H9 (cell line): ENCODE measurements around the gene DLGAP4. TPM values are rescaled to one million over a fixed set of nuclear protein-coding genes. Genes with fewer than 3 reads are reported as not detected.

Experiments used
- DNase-seq: peaks from one replicate; pipeline ENCODE4 v3.0.0-alpha.2; 2017
- H2AFZ ChIP-seq: one replicate; pipeline ENCODE4 v1.6.1; 2013; ENCODE audit warnings: mild to moderate bottlenecking, low read length, control low read depth, moderate library complexity
- H2AK5ac ChIP-seq: 2 replicates; pipeline ENCODE4 v1.6.1; 2013; ENCODE audit warnings: low read length, control low read depth, mixed read lengths; ENCODE audit not compliant: insufficient read length
- H2BK120ac ChIP-seq: one replicate; pipeline ENCODE4 v1.6.1; 2013; ENCODE audit warnings: low read depth, mild to moderate bottlenecking, low read length, control low read depth, inconsistent platforms; ENCODE audit not compliant: poor library complexity, severe bottlenecking
- H2BK12ac ChIP-seq: 2 replicates; pipeline ENCODE4 v1.6.1; 2013; ENCODE audit warnings: low read length, control low read depth, mixed read lengths, low read depth; ENCODE audit not compliant: insufficient read length
- H2BK15ac ChIP-seq: 2 replicates; pipeline ENCODE4 v1.6.1; 2013; ENCODE audit warnings: low read depth, low read length, control low read depth
- H2BK20ac ChIP-seq: one replicate; pipeline ENCODE4 v1.6.1; 2013; ENCODE audit warnings: low read depth, mild to moderate bottlenecking, low read length, control low read depth, inconsistent platforms; ENCODE audit not compliant: poor library complexity, severe bottlenecking
- H2BK5ac ChIP-seq: 2 replicates; pipeline ENCODE4 v1.6.1; 2013; ENCODE audit warnings: low read length, control low read depth, mixed read lengths; ENCODE audit not compliant: insufficient read length
- H3K14ac ChIP-seq: 2 replicates; pipeline ENCODE4 v1.6.1; 2013; ENCODE audit warnings: low read length, control low read depth; ENCODE audit not compliant: insufficient read depth
- H3K18ac ChIP-seq: 2 replicates; pipeline ENCODE4 v1.6.1; 2013; ENCODE audit warnings: low read depth, mild to moderate bottlenecking, mixed read lengths, low read length, control low read depth; ENCODE audit not compliant: insufficient read length
- H3K23ac ChIP-seq: 2 replicates; pipeline ENCODE4 v1.6.1; 2013; ENCODE audit warnings: low read length, control low read depth, mixed read lengths, low read depth; ENCODE audit not compliant: insufficient read length
- H3K23me2 ChIP-seq: 2 replicates; pipeline ENCODE4 v1.6.1; 2013; ENCODE audit warnings: low read depth, mild to moderate bottlenecking, mixed read lengths, low read length, control low read depth; ENCODE audit not compliant: insufficient read length, poor library complexity, severe bottlenecking
- H3K27ac ChIP-seq: 2 replicates; pipeline ENCODE4 v1.5.1; 2013; ENCODE audit warnings: low read length, control low read depth, mixed read lengths, low read depth; ENCODE audit not compliant: insufficient read length
- H3K27me3 ChIP-seq: 2 replicates; pipeline ENCODE4 v1.6.1; 2013; ENCODE audit warnings: low read length, control low read depth, inconsistent platforms; ENCODE audit not compliant: insufficient read depth
- H3K4ac ChIP-seq: 2 replicates; pipeline ENCODE4 v1.6.1; 2013; ENCODE audit warnings: low read depth, mild to moderate bottlenecking, control low read depth, inconsistent platforms, low read length, moderate library complexity
- H3K4me1 ChIP-seq: 2 replicates; pipeline ENCODE4 v1.6.1; 2013; ENCODE audit warnings: low read length, control low read depth, inconsistent platforms; ENCODE audit not compliant: insufficient read depth
- H3K4me2 ChIP-seq: 2 replicates; pipeline ENCODE4 v1.6.1; 2013; ENCODE audit warnings: low read length, control low read depth, mixed read lengths; ENCODE audit not compliant: insufficient read length, insufficient read depth
- H3K56ac ChIP-seq: 2 replicates; pipeline ENCODE4 v1.6.1; 2013; ENCODE audit warnings: low read depth, mild to moderate bottlenecking, mixed read lengths, low read length, control low read depth; ENCODE audit not compliant: insufficient read length
- H3K79me1 ChIP-seq: 2 replicates; pipeline ENCODE4 v1.6.1; 2013; ENCODE audit warnings: low read depth, mild to moderate bottlenecking, moderate library complexity, low read length, control low read depth, inconsistent platforms; ENCODE audit not compliant: insufficient read depth, poor library complexity, severe bottlenecking
- H3K79me2 ChIP-seq: 2 replicates; pipeline ENCODE4 v1.6.1; 2013; ENCODE audit warnings: low read length, control low read depth, inconsistent platforms; ENCODE audit not compliant: insufficient read depth
- H3K9ac ChIP-seq: 2 replicates; pipeline ENCODE4 v1.6.1; 2013; ENCODE audit warnings: low read length, control low read depth, mixed read lengths; ENCODE audit not compliant: insufficient read length; ENCODE audit errors: extremely low read depth
- H3K9me3 ChIP-seq: one replicate; pipeline ENCODE4 v1.6.1; 2013; ENCODE audit warnings: low read depth, low read length, inconsistent platforms; ENCODE audit not compliant: control insufficient read depth
- H3T11ph ChIP-seq: one replicate; pipeline ENCODE4 v1.6.1; 2013; ENCODE audit warnings: mild to moderate bottlenecking, low read length, control low read depth, inconsistent platforms
- H4K20me1 ChIP-seq: one replicate; pipeline ENCODE4 v1.6.1; 2013; ENCODE audit not compliant: control insufficient read depth, insufficient read length, insufficient read depth
- H4K5ac ChIP-seq: 2 replicates; pipeline ENCODE4 v1.6.1; 2013; ENCODE audit warnings: low read depth, mild to moderate bottlenecking, mixed read lengths, low read length, control low read depth; ENCODE audit not compliant: insufficient read length
- H4K8ac ChIP-seq: replicated peaks from 2 replicates; pipeline ENCODE4 v1.6.1; 2013; ENCODE audit warnings: low read length, control low read depth, mixed read lengths, low read depth; ENCODE audit not compliant: insufficient read length
- H4K91ac ChIP-seq: 2 replicates; pipeline ENCODE4 v1.6.1; 2013; ENCODE audit warnings: low read depth, mild to moderate bottlenecking, moderate library complexity, mixed read lengths, low read length, control low read depth; ENCODE audit not compliant: insufficient read length
- H3K27ac Mint-ChIP-seq, 3 experiments: 2 replicates in 2 of 3; 3 replicates in 1 of 3; pipeline ENCODE4 v1.8.0; 2020 to 2021; ENCODE audit warnings: mixed read lengths in 3 of 3, mild to moderate bottlenecking in 1 of 3, moderate library complexity in 1 of 3
- H3K27me3 Mint-ChIP-seq: 2 replicates; pipeline ENCODE4 v1.8.0; 2021; ENCODE audit warnings: low read depth, mild to moderate bottlenecking, moderate library complexity, mixed read lengths
- H3K36me3 Mint-ChIP-seq, 3 experiments: 2 replicates in 2 of 3; 3 replicates in 1 of 3; pipeline ENCODE4 v1.8.0; 2020 to 2021; ENCODE audit warnings: low read depth in 3 of 3, mixed read lengths in 3 of 3; ENCODE audit not compliant: insufficient read depth in 1 of 3
- H3K4me1 Mint-ChIP-seq, 2 experiments: 2 replicates each; pipeline ENCODE4 v1.8.0; 2020; ENCODE audit warnings: mixed read lengths in 2 of 2
- H3K4me3 Mint-ChIP-seq, 2 experiments: 2 replicates in 1 of 2; 3 replicates in 1 of 2; pipeline ENCODE4 v1.8.0; 2020 to 2021; ENCODE audit warnings: mild to moderate bottlenecking in 2 of 2, mixed read lengths in 2 of 2, moderate library complexity in 1 of 2
- H3K9me3 Mint-ChIP-seq, 2 experiments: 2 replicates in 1 of 2; 3 replicates in 1 of 2; pipeline ENCODE4 v1.8.0; 2020; ENCODE audit warnings: mild to moderate bottlenecking in 2 of 2, mixed read lengths in 2 of 2, moderate library complexity in 1 of 2
- WGBS: extraction: QIAGEN DNeasy Blood & Tissue Kit; methylation state at CpG from one replicate; pipeline ENCODE4 v1.1.7; 2013; ENCODE audit warnings: missing lambda C conversion rate, low lambda C conversion rate, mixed read lengths; ENCODE audit not compliant: insufficient read length; ENCODE audit errors: extremely low coverage; 5-methylcytosine and 5-hydroxymethylcytosine counted together
- total RNA-seq: library from RNA; stranded (reverse); gene quantifications from 2 replicates; pipeline ENCODE4 v1.2.1, GENCODE V29; 2021
- TF ChIP-seq, protein P1 (sequence below): fragments of 200-600 bp; sonication (generic); conservative IDR thresholded peaks from 3 replicates; pipeline ENCODE4 v1.8.0; 2021; ENCODE audit warnings: antibody characterized with exemption, mild to moderate bottlenecking

The DLGAP4 gene
- total RNA-seq, 1 experiment from 2014 or later: 48.0 TPM

DNA sequence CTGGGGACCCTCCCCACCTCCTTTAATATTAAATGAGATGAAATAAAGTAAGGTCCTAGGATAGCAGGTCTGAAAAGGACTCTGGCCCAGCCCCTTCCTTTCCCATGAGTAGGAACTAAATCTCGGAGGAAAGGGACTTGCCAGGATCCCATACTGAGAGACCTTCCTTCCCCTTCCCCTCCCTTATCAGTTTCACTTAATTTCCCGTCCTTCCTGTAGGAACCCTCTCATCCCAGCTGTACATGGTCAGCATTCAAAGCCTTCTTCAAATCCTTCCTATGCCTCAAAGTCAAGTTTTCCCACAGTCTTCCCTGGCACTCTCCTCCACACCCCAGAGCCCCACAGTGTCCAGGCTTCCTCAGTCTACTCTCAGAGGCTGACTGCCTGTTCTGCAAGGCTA is 163.8 kb downstream of the DLGAP4 start:
- no peak overlapping the region for H2AFZ ChIP-seq
- no peak overlapping the region for H4K8ac ChIP-seq
- H3K4ac ChIP-seq: no peak overlapping the region
- H3K27me3 ChIP-seq: no peaks in the 10 kb centered on the region
- H3K79me1 ChIP-seq: no peaks in the 10 kb centered on the region
- TF ChIP-seq, protein P1, sequence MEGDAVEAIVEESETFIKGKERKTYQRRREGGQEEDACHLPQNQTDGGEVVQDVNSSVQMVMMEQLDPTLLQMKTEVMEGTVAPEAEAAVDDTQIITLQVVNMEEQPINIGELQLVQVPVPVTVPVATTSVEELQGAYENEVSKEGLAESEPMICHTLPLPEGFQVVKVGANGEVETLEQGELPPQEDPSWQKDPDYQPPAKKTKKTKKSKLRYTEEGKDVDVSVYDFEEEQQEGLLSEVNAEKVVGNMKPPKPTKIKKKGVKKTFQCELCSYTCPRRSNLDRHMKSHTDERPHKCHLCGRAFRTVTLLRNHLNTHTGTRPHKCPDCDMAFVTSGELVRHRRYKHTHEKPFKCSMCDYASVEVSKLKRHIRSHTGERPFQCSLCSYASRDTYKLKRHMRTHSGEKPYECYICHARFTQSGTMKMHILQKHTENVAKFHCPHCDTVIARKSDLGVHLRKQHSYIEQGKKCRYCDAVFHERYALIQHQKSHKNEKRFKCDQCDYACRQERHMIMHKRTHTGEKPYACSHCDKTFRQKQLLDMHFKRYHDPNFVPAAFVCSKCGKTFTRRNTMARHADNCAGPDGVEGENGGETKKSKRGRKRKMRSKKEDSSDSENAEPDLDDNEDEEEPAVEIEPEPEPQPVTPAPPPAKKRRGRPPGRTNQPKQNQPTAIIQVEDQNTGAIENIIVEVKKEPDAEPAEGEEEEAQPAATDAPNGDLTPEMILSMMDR: no peak
- peak overlapping the region in 2 of 3 experiments; percentile 43 to 56; a peak in 4 of 7 replicates for H3K27ac Mint-ChIP-seq
- no peaks in the 10 kb centered on the region for H3K23me2 ChIP-seq
- no peak overlapping the region for H3K56ac ChIP-seq
- no peak for DNase-seq
- no peak overlapping the region for H3K4me2 ChIP-seq
- no peak overlapping the region for H3K14ac ChIP-seq
- no peak overlapping the region for H3K4me3 Mint-ChIP-seq
- H3K4me1 ChIP-seq: peaks cover 9% of the 10 kb centered on the region; the same call in 1 of the 2 replicates
- WGBS: no CpG with 5 or more reads among the region's 2 CpGs
- H3K9ac ChIP-seq: no peak overlapping the region
- no peak overlapping the region for H2BK5ac ChIP-seq
- no peak overlapping the region for H2BK15ac ChIP-seq
- no peak overlapping the region for H3T11ph ChIP-seq
- H2BK12ac ChIP-seq: no peak overlapping the region
- no peaks in the 10 kb centered on the region for H3K9me3 ChIP-seq
- peaks cover 3 to 16% (median 7%) of the 10 kb centered on the region in 3 experiments; a peak in 6 of 7 replicates for H3K36me3 Mint-ChIP-seq
- no peaks in the 10 kb centered on the region for H4K20me1 ChIP-seq
- no peak overlapping the region for H3K27ac ChIP-seq
- no peak overlapping the region for H4K91ac ChIP-seq
- H3K18ac ChIP-seq: no peak overlapping the region
- H4K5ac ChIP-seq: no peak overlapping the region
- no peaks in the 10 kb centered on the region for H3K9me3 Mint-ChIP-seq
- H3K79me2 ChIP-seq: peaks cover 13% of the 10 kb centered on the region; the same call in 1 of the 2 replicates
- H3K23ac ChIP-seq: no peak overlapping the region
- no peaks in the 10 kb centered on the region for H3K27me3 Mint-ChIP-seq
- H3K4me1 Mint-ChIP-seq: peaks cover 54 to 67% of the 10 kb centered on the region in 2 experiments
- no peak overlapping the region for H2BK20ac ChIP-seq
- no peak overlapping the region for H2AK5ac ChIP-seq
- no peak overlapping the region for H2BK120ac ChIP-seq
